Panc1 (cell line): ENCODE data around the gene NHS.

Source experiments
- POLR2AphosphoS5 ChIP-seq: IDR thresholded peaks from 2 replicates; pipeline ENCODE4 v1.6.1; 2012; ENCODE audit warnings: mild to moderate bottlenecking, low read depth, low read length, moderate library complexity
- SIN3A ChIP-seq: IDR thresholded peaks from 2 replicates; pipeline ENCODE4 v1.6.1; 2012; ENCODE audit warnings: low read depth, mild to moderate bottlenecking, low read length, moderate library complexity, borderline replicate concordance; ENCODE audit not compliant: insufficient read depth
- TCF7L2 ChIP-seq: IDR thresholded peaks from 2 replicates; pipeline ENCODE4 v1.6.1; 2011; ENCODE audit warnings: mild to moderate bottlenecking, low read depth, low read length, inconsistent platforms
- TF ChIP-seq, protein P1 (sequence below): fragments of 450-650 bp; IDR thresholded peaks from 2 replicates; pipeline ENCODE4 v1.5.1; 2017; ENCODE audit warnings: mild to moderate bottlenecking
- TF ChIP-seq, protein P2 (sequence below), 2 experiments: IDR thresholded peaks; 2 replicates each; pipeline ENCODE4 v1.6.1; 2011 to 2012; ENCODE audit warnings: low read depth in 2 of 2, control low read depth in 1 of 2, low read length in 1 of 2, mild to moderate bottlenecking in 1 of 2, moderate library complexity in 1 of 2; ENCODE audit not compliant: insufficient read depth in 1 of 2

DNA sequence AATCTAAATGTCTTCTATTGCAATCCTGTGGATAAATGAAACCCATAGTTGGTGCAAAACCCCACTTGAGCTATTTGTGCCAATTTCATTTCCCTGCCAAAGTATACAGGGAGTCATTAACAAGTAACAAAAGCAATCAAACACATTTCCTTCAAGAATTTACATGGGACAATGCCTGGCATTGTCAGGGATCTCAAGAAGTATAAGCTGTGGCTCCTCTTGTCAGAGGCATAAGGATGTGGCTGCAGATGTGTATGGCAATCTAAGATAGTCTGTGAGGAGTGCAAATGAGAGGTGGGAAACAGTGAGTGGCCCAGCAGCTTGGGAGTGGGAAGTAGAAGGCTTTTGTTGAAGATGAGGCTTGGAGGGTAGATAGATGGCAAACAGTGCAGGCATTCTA lies 304.3 kb downstream of the NHS start:
- TF ChIP-seq POLR2AphosphoS5, result no peak
- no peak for TF ChIP-seq SIN3A
- TF ChIP-seq, protein P1, sequence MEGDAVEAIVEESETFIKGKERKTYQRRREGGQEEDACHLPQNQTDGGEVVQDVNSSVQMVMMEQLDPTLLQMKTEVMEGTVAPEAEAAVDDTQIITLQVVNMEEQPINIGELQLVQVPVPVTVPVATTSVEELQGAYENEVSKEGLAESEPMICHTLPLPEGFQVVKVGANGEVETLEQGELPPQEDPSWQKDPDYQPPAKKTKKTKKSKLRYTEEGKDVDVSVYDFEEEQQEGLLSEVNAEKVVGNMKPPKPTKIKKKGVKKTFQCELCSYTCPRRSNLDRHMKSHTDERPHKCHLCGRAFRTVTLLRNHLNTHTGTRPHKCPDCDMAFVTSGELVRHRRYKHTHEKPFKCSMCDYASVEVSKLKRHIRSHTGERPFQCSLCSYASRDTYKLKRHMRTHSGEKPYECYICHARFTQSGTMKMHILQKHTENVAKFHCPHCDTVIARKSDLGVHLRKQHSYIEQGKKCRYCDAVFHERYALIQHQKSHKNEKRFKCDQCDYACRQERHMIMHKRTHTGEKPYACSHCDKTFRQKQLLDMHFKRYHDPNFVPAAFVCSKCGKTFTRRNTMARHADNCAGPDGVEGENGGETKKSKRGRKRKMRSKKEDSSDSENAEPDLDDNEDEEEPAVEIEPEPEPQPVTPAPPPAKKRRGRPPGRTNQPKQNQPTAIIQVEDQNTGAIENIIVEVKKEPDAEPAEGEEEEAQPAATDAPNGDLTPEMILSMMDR, result no peak
- TF ChIP-seq, protein P2, sequence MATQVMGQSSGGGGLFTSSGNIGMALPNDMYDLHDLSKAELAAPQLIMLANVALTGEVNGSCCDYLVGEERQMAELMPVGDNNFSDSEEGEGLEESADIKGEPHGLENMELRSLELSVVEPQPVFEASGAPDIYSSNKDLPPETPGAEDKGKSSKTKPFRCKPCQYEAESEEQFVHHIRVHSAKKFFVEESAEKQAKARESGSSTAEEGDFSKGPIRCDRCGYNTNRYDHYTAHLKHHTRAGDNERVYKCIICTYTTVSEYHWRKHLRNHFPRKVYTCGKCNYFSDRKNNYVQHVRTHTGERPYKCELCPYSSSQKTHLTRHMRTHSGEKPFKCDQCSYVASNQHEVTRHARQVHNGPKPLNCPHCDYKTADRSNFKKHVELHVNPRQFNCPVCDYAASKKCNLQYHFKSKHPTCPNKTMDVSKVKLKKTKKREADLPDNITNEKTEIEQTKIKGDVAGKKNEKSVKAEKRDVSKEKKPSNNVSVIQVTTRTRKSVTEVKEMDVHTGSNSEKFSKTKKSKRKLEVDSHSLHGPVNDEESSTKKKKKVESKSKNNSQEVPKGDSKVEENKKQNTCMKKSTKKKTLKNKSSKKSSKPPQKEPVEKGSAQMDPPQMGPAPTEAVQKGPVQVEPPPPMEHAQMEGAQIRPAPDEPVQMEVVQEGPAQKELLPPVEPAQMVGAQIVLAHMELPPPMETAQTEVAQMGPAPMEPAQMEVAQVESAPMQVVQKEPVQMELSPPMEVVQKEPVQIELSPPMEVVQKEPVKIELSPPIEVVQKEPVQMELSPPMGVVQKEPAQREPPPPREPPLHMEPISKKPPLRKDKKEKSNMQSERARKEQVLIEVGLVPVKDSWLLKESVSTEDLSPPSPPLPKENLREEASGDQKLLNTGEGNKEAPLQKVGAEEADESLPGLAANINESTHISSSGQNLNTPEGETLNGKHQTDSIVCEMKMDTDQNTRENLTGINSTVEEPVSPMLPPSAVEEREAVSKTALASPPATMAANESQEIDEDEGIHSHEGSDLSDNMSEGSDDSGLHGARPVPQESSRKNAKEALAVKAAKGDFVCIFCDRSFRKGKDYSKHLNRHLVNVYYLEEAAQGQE (IDR thresholded peaks at IDR 0.05; ENCODE audit: insufficient read depth in 1 of 2, low read depth in 2 of 2, low read length in 1 of 2), result no peak
- no peak for TF ChIP-seq TCF7L2
